NB4 (cell line): ENCODE results near the gene TTLL5.

ENCODE experiments used
- MAX ChIP-seq: IDR thresholded peaks from 2 replicates; pipeline ENCODE4 v1.6.1; 2011; ENCODE audit warnings: low read depth, low read length
- MYC ChIP-seq: IDR thresholded peaks from 2 replicates; pipeline ENCODE4 v1.6.1; 2011; ENCODE audit warnings: low read depth, low read length
- POLR2A ChIP-seq: IDR thresholded peaks from 2 replicates; pipeline ENCODE4 v1.6.1; 2011; ENCODE audit warnings: mild to moderate bottlenecking; ENCODE audit not compliant: insufficient read length; ENCODE audit errors: extremely low read depth
- TF ChIP-seq, protein P1 (sequence below): IDR thresholded peaks from one replicate; pipeline ENCODE4 v1.5.1; 2012; ENCODE audit warnings: low read depth, low read length

GRCh38 chr14:75734854-75735253, 73.8 kb downstream of the TTLL5 start:
- TF ChIP-seq, protein P1, sequence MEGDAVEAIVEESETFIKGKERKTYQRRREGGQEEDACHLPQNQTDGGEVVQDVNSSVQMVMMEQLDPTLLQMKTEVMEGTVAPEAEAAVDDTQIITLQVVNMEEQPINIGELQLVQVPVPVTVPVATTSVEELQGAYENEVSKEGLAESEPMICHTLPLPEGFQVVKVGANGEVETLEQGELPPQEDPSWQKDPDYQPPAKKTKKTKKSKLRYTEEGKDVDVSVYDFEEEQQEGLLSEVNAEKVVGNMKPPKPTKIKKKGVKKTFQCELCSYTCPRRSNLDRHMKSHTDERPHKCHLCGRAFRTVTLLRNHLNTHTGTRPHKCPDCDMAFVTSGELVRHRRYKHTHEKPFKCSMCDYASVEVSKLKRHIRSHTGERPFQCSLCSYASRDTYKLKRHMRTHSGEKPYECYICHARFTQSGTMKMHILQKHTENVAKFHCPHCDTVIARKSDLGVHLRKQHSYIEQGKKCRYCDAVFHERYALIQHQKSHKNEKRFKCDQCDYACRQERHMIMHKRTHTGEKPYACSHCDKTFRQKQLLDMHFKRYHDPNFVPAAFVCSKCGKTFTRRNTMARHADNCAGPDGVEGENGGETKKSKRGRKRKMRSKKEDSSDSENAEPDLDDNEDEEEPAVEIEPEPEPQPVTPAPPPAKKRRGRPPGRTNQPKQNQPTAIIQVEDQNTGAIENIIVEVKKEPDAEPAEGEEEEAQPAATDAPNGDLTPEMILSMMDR = no peak
- no peak for TF ChIP-seq POLR2A
- TF ChIP-seq MAX = no peak
- TF ChIP-seq MYC = no peak
